Left colon (tissue), 2 donors: ENCODE measurements around the gene LOXL3. TPM values are rescaled to one million over a fixed set of nuclear protein-coding genes. Genes with fewer than 3 reads are reported as not detected.

Source experiments
- ATAC-seq: fragments of 200-7000 bp; cut with Tn5 transposase; one replicate; pipeline ENCODE4 v1.9.1; 2020; ENCODE audit warnings: mild to moderate bottlenecking, moderate library complexity
- DNase-seq, 2 donors: peaks; one replicate each; pipeline ENCODE4 v3.0.0-alpha.2; 2020
- intact Hi-C, 2 donors: fragments of 100-400 bp; cut with DNase I in 1 of 2; cut with micrococcal nuclease in 1 of 2; formaldehyde crosslinking; loops; one replicate each; pipeline versions ENCODE4 v1.11.2 to v1.14.0; 2022; cut with DNase I, micrococcal nuclease
- total RNA-seq, 2 donors: library from RNA; stranded (reverse); fragmentation: NEBNext Ultra II Directional; extraction: Animal tissue kit (Norgen Biotek cat#: 25700); gene quantifications; one replicate each; pipeline ENCODE4 v1.2.1, GENCODE V29; 2021
- donor health status: DM: no; HTN: no; CAD: no.
- donor health status: DM: yes; HTN: yes; CAD: no.

LOXL3 gene
- total RNA-seq, 2 donors from 2014 or later = 1.5 to 3.4 TPM

- intact Hi-C loops = no loop called here
- DNase-seq (no peak), ATAC-seq (no peak)
Observed at GRCh38 chr2:74555610-74556103, 1.9 kb upstream of the LOXL3 start.

GRCh38 chr2:74554820-74555531 is 1.2 kb upstream of the LOXL3 start:
- DNase-seq (peak; percentile 50 to 76), ATAC-seq (peak; percentile 71)
- intact Hi-C loops = no loop called here

GRCh38 chr2:74552914-74553811 is 579 bp downstream of the LOXL3 start:
- DNase-seq = no peak
- ATAC-seq = no peak
- intact Hi-C loops = no loop called here

GRCh38 chr2:74551942-74552913 is 1.5 kb downstream of the LOXL3 start:
- ATAC-seq = no peak
- intact Hi-C loops = no loop called here

GRCh38 chr2:74551530-74551929 is 2.2 kb downstream of the LOXL3 start:
- ATAC-seq = no peak
- DNase-seq = no peak
- intact Hi-C loops = no loop called here

More at GRCh38 chr2:74551942-74552913, 1.5 kb downstream of the LOXL3 start:
- DNase-seq = no peak

DNA sequence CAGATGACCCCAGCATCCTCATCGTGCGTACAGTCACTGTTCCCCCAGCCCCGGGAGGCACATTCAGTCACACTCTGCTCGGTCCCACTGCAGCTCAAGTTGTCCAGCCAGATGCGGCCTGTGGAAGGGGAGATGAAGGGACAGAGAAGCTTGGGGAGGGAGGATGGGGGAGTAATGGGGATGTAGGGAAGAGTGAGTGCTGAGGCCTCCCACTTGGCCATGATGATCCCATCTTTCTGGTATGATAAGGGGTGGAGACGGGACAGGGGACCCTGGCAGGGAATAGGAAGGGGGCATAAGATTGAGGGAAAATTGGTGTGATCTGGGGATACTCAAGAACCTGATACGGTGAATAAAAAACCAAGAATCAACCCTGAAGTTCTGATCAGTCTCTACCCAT is 3.5 kb downstream of the LOXL3 start:
- DNase-seq (no peak), ATAC-seq (no peak)
- intact Hi-C loops = no loop called here

DNA sequence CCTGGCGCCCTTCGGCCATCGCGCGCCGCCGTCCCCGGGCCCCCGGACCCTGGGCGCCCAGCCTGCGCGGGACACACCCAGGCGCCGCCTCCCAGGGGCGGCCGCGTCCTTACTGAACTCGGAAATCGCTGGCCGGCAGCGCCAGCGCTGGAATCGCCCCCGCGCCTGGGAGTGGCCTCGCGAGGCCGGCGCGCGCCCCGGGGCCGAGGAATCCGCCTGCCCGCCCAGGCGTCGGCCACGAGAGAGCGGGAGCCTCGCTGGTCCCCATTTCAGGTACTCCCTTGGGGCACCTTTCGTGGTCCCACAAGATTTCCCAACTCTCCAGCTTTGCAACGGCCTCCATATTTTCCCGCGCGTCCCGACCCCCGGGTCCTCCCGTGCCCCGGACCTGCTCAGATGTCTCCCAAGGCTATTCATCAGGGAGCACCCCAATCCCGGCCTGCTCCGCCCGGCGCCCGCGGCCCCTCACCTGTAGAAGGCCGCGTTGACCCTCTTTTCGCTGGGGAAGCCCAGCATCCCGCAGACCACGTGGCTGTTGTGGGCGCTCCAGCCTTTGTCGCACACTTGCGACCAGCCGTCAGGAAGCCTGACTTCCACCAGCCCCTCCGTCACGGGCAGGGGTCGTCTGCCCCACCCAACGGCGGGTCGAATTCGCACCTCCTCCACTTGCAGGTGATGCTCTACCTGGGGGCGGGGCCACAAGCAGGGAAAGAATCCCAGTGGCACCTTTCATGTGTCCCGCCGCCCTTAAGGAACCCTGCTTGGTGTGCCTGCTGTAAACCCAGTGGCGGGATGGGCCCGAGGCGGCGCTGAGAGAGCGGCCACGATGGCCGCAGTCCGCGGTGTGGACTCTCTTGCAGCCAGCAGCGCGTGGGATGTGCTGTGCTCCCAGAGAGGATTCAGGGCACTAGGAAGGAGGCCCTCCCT is 4.6 kb downstream of the LOXL3 start:
- intact Hi-C loops = no loop called here
- ATAC-seq (peak; percentile 90), DNase-seq (peak; percentile 71 to 80)

- DNase-seq (no peak), ATAC-seq (no peak)
- intact Hi-C loops = no loop called here
Observed at GRCh38 chr2:74548285-74548899, 5.3 kb downstream of the LOXL3 start.

GRCh38 chr2:74546004-74546403 is 7.7 kb downstream of the LOXL3 start:
- no peak for DNase-seq
- intact Hi-C loops = no loop called here
- no peak for ATAC-seq

DNA sequence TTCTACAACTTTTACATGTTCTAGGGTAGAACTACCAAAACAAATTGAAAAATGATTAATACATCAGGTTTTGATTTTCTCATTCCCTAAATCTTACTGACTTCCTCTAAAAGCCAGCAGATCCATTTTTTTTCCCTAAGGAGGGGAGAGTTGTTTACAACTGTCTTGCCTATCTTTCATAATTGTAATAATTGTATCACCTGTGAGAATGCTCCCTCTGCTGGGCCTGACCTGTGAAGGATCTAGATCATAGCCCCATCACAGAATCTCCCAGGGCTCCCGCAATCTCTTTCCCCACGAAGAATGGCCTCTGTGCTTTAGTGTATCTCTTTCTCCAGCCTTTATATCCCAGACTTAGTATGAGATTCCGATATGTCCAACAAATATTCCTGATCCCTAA is 9.1 kb downstream of the LOXL3 start:
- DNase-seq (no peak), ATAC-seq (no peak)
- intact Hi-C loops = no loop called here

GRCh38 chr2:74542978-74543377 is 10.8 kb downstream of the LOXL3 start:
- no peak for DNase-seq
- intact Hi-C loops = no loop called here
- no peak for ATAC-seq

DNA sequence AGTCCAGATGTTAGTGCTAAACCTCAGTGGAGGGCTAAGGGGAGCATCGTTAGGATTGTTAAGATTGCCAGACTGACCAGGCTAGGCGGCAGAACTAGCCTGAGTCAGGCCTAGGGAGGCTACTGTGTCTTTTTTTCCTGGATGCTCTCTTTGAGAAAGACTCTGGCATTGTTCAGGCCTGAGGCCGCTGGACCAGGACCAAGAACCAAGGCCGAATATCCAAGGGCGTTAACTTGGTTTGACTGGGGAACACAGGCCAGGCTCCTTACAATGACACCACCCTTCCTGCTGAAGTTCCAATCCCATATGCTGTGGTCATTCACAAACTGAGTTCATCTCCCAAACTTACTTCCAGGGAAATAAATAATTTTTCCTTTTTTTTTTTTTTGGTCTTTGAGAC is 13.5 kb downstream of the LOXL3 start:
- no peak for ATAC-seq
- DNase-seq = no peak
- intact Hi-C loops = no loop called here

DNA sequence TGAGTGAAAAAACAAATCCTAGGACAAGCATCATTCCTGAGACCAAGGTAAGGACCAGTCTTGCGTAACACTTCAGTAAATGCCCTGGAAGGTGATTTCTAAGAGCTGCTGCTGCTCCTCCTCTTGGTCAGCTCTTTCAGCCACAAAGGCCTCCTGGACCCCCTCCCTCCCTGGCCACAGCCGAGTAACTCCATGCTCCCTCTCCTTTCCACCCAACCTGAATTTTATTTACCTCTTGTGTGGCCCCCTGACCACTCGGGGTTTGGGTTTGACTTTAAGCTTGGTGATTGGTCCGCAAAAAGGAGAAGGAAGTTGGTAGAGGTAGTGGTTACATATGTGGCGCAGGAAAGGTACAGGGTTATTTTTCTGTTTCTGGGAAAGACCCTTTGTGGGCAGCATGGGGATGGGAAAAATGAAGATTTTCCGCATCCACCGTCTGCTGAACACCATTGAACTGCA is 14.8 kb downstream of the LOXL3 start:
- intact Hi-C loops = no loop called here
- ATAC-seq = no peak
- DNase-seq = no peak

- intact Hi-C loops = no loop called here
- DNase-seq = no peak
- no peak for ATAC-seq
Observed at GRCh38 chr2:74537140-74537539, 16.6 kb downstream of the LOXL3 start.

DNA sequence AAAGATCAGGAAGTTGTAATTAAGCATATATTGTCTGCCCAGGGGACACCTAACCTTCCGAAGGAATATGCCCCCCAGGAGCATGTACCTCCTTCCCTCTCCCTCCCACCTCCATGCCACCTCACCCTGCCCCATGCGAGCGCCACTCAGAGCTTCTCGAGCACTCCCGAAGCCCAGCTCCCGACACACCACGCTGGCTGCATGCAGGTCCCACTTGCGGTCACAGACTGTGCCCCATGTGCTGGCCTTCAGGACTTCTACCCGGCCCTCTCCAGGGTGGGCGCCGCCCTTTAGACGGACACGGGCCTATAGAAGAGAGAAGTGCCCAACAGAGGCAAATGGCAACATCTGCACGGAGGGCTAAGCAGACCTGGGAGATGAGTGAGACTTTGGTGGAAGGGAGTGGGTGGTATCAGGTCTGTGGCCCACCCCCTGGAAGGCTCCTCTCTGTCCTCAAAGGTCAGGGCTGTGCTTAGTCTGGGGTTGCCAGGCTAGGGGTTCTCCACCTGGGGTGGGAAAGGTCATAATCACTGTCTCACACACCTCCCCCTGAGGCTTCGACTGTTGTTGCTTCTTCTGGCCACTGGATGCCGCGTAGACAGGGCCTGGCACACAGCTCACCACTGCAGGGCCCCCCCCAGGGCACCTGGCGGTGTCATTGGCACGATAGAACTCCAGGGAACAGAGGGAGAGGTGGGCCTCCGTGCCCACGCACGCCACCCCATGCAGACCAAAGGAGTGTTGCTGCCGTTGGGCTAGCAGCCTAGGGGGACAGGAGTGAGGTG is 17.4 kb downstream of the LOXL3 start:
- ATAC-seq (no peak), DNase-seq (no peak)
- intact Hi-C loops = no loop called here

DNA sequence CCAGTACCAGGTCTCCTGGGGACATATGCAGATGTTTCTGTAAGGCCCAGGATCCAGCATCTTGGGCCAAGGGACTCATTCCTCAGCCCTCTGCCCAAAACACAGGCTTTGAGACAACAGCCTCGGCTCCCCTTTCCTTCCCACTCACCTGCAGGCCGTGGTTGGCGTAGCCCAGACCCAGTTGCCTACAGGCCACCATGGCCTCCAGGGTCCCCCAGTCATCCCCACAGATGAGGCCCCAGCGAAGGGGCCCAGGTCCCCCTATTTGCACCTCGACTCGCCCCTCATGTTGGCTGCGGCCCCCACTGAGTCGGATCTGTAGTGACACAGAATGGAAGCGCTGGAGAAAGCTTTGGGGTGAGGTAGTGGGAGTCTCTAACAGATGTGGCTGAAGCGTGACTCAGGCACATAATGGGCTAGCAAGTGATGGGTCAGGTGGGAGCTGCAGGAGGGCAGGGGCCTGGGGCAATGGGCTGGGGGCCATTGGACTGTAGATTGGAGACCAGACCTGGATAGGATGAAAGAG is 18.2 kb downstream of the LOXL3 start:
- DNase-seq (no peak), ATAC-seq (no peak)
- intact Hi-C loops = no loop called here
